HUES48 (cell line): ENCODE results near the gene SAP30.

Experiments
- H3K27ac ChIP-seq: one replicate; pipeline ENCODE4 v1.7.0; 2013; ENCODE audit warnings: low read depth, low read length, inconsistent platforms
- H3K27me3 ChIP-seq: 2 replicates; pipeline ENCODE4 v1.6.1; 2013; ENCODE audit warnings: mild to moderate bottlenecking, low read length; ENCODE audit not compliant: control insufficient read depth, insufficient read depth
- H3K36me3 ChIP-seq: 2 replicates; pipeline ENCODE4 v1.6.1; 2013; ENCODE audit warnings: low read length; ENCODE audit not compliant: control insufficient read depth, insufficient read depth
- H3K4me1 ChIP-seq: 2 replicates; pipeline ENCODE4 v1.6.1; 2013; ENCODE audit warnings: mild to moderate bottlenecking, low read length; ENCODE audit not compliant: control insufficient read depth, insufficient read depth
- H3K4me3 ChIP-seq: 2 replicates; pipeline ENCODE4 v1.5.1; 2013; ENCODE audit warnings: mild to moderate bottlenecking, low read depth, low read length
- H3K9ac ChIP-seq: 2 replicates; pipeline ENCODE4 v1.6.1; 2013; ENCODE audit warnings: mild to moderate bottlenecking, low read depth, low read length, moderate library complexity
- H3K9me3 ChIP-seq: 2 replicates; pipeline ENCODE4 v1.6.1; 2013; ENCODE audit warnings: low read length; ENCODE audit not compliant: control insufficient read depth, insufficient read depth

SAP30 gene

GRCh38 chr4:173337463-173337862, 33.3 kb upstream of the SAP30 start:
- H3K9ac ChIP-seq: no peak overlapping the region
- 0 out of 2 replicates have a peak, but pooled peaks cover 5% of the 10 kb centered on the region for H3K27me3 ChIP-seq
- no peak overlapping the region for H3K4me3 ChIP-seq
- no peak overlapping the region for H3K27ac ChIP-seq
- peaks cover 14% of the 10 kb centered on the region for H3K4me1 ChIP-seq
- peaks cover 8% of the 10 kb centered on the region for H3K36me3 ChIP-seq
- H3K9me3 ChIP-seq: no peaks in the 10 kb centered on the region

GRCh38 chr4:173343832-173344397, 26.8 kb upstream of the SAP30 start:
- Histone ChIP-seq H3K27me3 (no peaks in the 10 kb centered on the region), H3K27ac (peak overlapping the region; percentile 52), H3K9ac (no peak overlapping the region), H3K4me3 (no peak overlapping the region), H3K4me1 (peaks cover 22% of the 10 kb centered on the region), H3K36me3 (no peaks in the 10 kb centered on the region), H3K9me3 (no peaks in the 10 kb centered on the region; the same call in 1 of the 2 replicates)

- Histone ChIP-seq H3K4me3 (no peak overlapping the region), H3K9ac (no peak overlapping the region), H3K27ac (no peak overlapping the region), H3K27me3 (no peaks in the 10 kb centered on the region), H3K36me3 (no peaks in the 10 kb centered on the region), H3K9me3 (no peaks in the 10 kb centered on the region; the same call in 1 of the 2 replicates), H3K4me1 (peaks cover 22% of the 10 kb centered on the region)
Observed at GRCh38 chr4:173345648-173346047, 25.1 kb upstream of the SAP30 start.

GRCh38 chr4:173346074-173346473, 24.7 kb upstream of the SAP30 start:
- H3K27me3 ChIP-seq: no peaks in the 10 kb centered on the region
- no peak overlapping the region for H3K27ac ChIP-seq
- H3K9ac ChIP-seq: no peak overlapping the region
- no peak overlapping the region for H3K4me3 ChIP-seq
- no peaks in the 10 kb centered on the region for H3K36me3 ChIP-seq
- no peaks in the 10 kb centered on the region; the same call in 1 of the 2 replicates for H3K9me3 ChIP-seq
- H3K4me1 ChIP-seq: peaks cover 22% of the 10 kb centered on the region

GRCh38 chr4:173347467-173347866, 23.3 kb upstream of the SAP30 start:
- Histone ChIP-seq H3K36me3 (no peaks in the 10 kb centered on the region), H3K9me3 (no peaks in the 10 kb centered on the region; the same call in 1 of the 2 replicates), H3K9ac (no peak overlapping the region), H3K4me1 (peaks cover 22% of the 10 kb centered on the region), H3K27ac (no peak overlapping the region), H3K27me3 (no peaks in the 10 kb centered on the region), H3K4me3 (no peak overlapping the region)

GRCh38 chr4:173357939-173358338, 12.8 kb upstream of the SAP30 start:
- no peak overlapping the region for H3K9ac ChIP-seq
- no peak overlapping the region for H3K27ac ChIP-seq
- H3K9me3 ChIP-seq: no peaks in the 10 kb centered on the region
- H3K36me3 ChIP-seq: no peaks in the 10 kb centered on the region
- no peak overlapping the region for H3K4me3 ChIP-seq
- H3K27me3 ChIP-seq: no peaks in the 10 kb centered on the region
- no peaks in the 10 kb centered on the region; the same call in 1 of the 2 replicates for H3K4me1 ChIP-seq

GRCh38 chr4:173360587-173361221, 10.1 kb upstream of the SAP30 start:
- no peaks in the 10 kb centered on the region; the same call in 1 of the 2 replicates for H3K4me1 ChIP-seq
- no peak overlapping the region for H3K9ac ChIP-seq
- no peak overlapping the region for H3K4me3 ChIP-seq
- H3K27ac ChIP-seq: no peak overlapping the region
- no peaks in the 10 kb centered on the region for H3K27me3 ChIP-seq
- no peaks in the 10 kb centered on the region for H3K36me3 ChIP-seq
- no peaks in the 10 kb centered on the region for H3K9me3 ChIP-seq

- Histone ChIP-seq H3K27me3 (no peaks in the 10 kb centered on the region), H3K4me3 (no peak overlapping the region), H3K4me1 (no peaks in the 10 kb centered on the region; the same call in 1 of the 2 replicates)
Observed at GRCh38 chr4:173362666-173363065, 8.1 kb upstream of the SAP30 start.

GRCh38 chr4:173365359-173365996, 5.3 kb upstream of the SAP30 start:
- peaks cover 2% of the 10 kb centered on the region for H3K4me1 ChIP-seq
- no peaks in the 10 kb centered on the region for H3K9me3 ChIP-seq
- no peaks in the 10 kb centered on the region for H3K36me3 ChIP-seq
- no peak overlapping the region for H3K27ac ChIP-seq
- H3K4me3 ChIP-seq: no peak overlapping the region
- H3K9ac ChIP-seq: no peak overlapping the region
- H3K27me3 ChIP-seq: no peaks in the 10 kb centered on the region

More at GRCh38 chr4:173362666-173363065, 8.1 kb upstream of the SAP30 start:
- Histone ChIP-seq H3K9ac (no peak overlapping the region), H3K27ac (no peak overlapping the region), H3K36me3 (no peaks in the 10 kb centered on the region), H3K9me3 (no peaks in the 10 kb centered on the region)

GRCh38 chr4:173367285-173367684, 3.5 kb upstream of the SAP30 start:
- H3K4me1 ChIP-seq: peaks cover 3% of the 10 kb centered on the region
- H3K27me3 ChIP-seq: no peaks in the 10 kb centered on the region
- no peak overlapping the region for H3K9ac ChIP-seq
- no peaks in the 10 kb centered on the region for H3K9me3 ChIP-seq
- H3K36me3 ChIP-seq: no peaks in the 10 kb centered on the region
- no peak overlapping the region for H3K4me3 ChIP-seq
- no peak overlapping the region for H3K27ac ChIP-seq

GRCh38 chr4:173367946-173368345, 2.8 kb upstream of the SAP30 start:
- Histone ChIP-seq H3K9me3 (no peaks in the 10 kb centered on the region), H3K36me3 (no peaks in the 10 kb centered on the region), H3K9ac (no peak overlapping the region), H3K27me3 (0 out of 2 replicates have a peak, but pooled peaks cover under 1% of the 10 kb centered on the region), H3K4me1 (peaks cover 7% of the 10 kb centered on the region), H3K4me3 (no peak overlapping the region), H3K27ac (no peak overlapping the region)
